GM12875 (cell line): Measurements from ENCODE around the gene SESN3.
A peak's percentile ranks its signal among the peaks of the same experiment; 100 is the strongest.

Source experiments
- H3K4me3 ChIP-seq: one replicate; pipeline ENCODE4 v1.5.1; 2011; ENCODE audit warnings: low read depth, low read length, control low read depth
- TF ChIP-seq, protein P1 (sequence below): IDR thresholded peaks from 2 replicates; pipeline ENCODE4 v1.5.1; 2011; ENCODE audit warnings: low read depth, mild to moderate bottlenecking, control low read depth, inconsistent platforms, low read length, moderate library complexity, borderline replicate concordance; ENCODE audit not compliant: insufficient read depth

The SESN3 gene

DNA sequence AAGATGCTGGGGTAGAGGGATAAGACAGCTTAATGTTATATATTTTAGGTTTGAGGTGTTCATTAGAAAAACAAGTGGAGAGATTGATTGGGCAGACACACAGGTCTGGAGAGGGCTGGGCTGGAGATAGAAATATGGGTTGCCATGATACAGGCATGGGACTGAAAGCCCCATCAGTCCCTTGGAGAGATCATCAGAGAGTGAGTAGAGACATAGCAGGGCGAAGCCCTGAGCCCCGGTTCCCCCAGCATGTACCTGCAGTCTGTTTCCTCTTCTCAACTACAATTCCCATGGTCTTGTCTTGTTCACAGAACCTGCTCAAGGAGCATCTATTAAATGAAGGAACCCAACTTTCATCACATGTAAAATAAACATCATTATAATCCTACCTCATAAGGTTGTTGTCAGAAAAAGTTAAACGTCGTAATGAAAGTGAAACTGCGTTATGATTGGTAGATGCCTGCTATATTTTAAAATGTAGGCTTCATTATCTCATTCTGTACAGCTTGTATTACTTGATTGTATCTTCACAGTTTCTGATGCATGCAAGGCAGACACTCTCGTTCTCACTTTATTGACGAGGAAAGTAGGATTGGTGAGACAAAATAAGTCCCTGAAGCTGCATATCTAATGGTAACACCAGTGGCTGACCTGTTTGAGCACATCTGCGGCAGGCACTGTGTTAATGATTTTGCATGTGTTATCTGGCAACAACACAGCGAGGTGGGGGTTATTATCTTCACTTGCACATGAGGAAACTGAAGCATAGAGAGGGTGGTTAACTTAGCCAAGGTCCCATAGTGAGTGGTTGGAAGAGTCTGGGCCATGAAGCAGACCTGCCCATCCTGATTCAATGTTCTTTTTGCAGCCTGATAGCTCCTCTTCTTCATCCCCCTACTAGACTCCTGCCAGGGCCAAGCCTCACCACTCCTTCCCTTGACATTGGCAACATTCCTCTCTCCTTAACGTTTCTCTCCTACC lies 77.8 kb downstream of the SESN3 start:
- TF ChIP-seq, protein P1, sequence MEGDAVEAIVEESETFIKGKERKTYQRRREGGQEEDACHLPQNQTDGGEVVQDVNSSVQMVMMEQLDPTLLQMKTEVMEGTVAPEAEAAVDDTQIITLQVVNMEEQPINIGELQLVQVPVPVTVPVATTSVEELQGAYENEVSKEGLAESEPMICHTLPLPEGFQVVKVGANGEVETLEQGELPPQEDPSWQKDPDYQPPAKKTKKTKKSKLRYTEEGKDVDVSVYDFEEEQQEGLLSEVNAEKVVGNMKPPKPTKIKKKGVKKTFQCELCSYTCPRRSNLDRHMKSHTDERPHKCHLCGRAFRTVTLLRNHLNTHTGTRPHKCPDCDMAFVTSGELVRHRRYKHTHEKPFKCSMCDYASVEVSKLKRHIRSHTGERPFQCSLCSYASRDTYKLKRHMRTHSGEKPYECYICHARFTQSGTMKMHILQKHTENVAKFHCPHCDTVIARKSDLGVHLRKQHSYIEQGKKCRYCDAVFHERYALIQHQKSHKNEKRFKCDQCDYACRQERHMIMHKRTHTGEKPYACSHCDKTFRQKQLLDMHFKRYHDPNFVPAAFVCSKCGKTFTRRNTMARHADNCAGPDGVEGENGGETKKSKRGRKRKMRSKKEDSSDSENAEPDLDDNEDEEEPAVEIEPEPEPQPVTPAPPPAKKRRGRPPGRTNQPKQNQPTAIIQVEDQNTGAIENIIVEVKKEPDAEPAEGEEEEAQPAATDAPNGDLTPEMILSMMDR: no peak

GRCh38 chr11:95150956-95151684 lies 79.9 kb downstream of the SESN3 start:
- peak overlapping the region; percentile 56 for H3K4me3 ChIP-seq
- TF ChIP-seq, protein P1: peak; percentile 65

More for the DNA sequence above, 77.8 kb downstream of the SESN3 start:
- no peak overlapping the region for H3K4me3 ChIP-seq

DNA sequence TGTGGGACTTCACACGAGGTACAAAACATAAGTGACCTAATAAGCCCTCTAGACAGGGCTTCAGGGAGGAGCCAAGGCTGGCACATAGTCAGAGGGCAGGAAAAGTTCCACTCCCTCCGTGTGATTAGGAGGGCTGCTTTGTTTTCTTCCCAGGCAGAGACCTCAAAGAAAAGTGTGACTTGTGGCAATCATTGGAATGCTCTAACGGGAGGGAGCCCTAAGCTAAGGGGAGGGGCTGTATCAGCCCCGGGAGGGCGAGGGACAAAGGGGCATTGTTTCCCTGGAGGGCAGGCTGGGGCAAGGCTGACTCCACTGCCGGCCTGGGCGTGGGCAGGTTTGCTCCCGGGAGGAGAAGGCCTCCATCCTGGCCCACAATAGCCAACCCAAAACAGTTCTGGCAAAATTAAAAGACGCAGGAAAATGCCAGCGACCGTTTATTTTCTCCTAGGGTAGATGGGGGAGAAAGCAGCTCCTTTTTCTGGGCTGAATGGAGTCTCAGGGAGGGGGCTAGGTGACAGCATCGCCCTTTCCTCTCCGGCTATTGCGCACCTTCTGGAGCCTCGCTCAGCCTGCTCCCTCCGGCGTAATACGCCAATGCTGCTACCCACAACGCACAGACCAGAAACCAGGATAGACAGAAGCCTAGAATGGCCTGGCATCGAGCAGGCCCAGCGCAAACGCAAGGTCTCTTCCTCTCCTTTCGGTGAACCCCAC lies 81.2 kb downstream of the SESN3 start:
- peak overlapping the region; percentile 56 for H3K4me3 ChIP-seq

DNA sequence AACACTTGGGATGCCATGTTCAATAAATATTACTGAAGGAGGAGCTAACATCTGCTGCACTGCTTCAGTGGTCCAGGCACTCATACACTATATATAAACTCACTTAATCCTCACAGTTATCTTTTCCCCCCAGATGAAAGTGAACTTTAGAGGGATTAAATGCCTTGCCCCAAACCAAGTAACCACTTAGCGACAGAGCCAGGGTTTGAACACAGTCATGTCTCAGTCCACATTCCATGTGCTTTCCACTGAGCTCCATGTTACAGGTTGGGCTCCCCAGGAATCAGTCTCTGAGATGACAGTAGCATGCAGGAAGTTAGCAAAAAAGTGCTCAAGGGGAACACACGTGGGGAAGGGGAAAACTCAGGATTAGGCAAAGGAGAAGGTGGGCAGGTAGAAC lies 82.1 kb downstream of the SESN3 start:
- TF ChIP-seq, protein P1: no peak
- H3K4me3 ChIP-seq: no peak overlapping the region

More for the DNA sequence above, 81.2 kb downstream of the SESN3 start:
- TF ChIP-seq, protein P1: no peak

- no peak overlapping the region for H3K4me3 ChIP-seq
- TF ChIP-seq, protein P1: no peak
Measured at GRCh38 chr11:95148406-95148805, 82.6 kb downstream of the SESN3 start.

DNA sequence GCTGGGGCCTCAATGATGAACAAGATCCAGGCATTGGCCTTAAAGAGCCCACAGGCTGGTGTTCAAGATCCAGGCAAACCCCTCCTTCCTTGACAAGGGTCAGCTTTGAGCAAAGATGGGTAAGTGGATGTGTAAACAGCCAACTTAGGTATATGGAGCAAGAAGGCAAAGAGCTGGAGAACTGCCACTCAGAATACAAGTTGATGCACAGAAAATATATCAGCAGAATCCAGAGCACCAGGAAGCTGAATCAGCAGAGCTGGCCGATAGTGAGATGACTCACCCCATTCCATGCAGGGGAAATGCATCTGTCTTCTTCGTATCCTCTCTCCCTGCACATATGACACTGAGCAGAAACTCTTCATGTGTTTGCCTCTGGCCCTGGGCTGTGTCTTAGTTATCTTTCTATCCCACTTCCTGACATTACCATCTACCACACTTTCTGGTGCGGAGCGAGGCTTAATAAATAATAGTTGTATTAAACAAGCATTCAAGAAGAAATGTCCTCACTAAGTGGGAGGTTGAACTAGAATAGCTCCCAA lies 83.6 kb downstream of the SESN3 start:
- TF ChIP-seq, protein P1: no peak
- H3K4me3 ChIP-seq: no peak overlapping the region
